ENCODE data around the gene ZDHHC3.
A peak's percentile ranks its signal among the peaks of the same experiment; 100 is the strongest.

The ZDHHC3 gene, protein sequence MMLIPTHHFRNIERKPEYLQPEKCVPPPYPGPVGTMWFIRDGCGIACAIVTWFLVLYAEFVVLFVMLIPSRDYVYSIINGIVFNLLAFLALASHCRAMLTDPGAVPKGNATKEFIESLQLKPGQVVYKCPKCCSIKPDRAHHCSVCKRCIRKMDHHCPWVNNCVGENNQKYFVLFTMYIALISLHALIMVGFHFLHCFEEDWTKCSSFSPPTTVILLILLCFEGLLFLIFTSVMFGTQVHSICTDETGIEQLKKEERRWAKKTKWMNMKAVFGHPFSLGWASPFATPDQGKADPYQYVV

DNA sequence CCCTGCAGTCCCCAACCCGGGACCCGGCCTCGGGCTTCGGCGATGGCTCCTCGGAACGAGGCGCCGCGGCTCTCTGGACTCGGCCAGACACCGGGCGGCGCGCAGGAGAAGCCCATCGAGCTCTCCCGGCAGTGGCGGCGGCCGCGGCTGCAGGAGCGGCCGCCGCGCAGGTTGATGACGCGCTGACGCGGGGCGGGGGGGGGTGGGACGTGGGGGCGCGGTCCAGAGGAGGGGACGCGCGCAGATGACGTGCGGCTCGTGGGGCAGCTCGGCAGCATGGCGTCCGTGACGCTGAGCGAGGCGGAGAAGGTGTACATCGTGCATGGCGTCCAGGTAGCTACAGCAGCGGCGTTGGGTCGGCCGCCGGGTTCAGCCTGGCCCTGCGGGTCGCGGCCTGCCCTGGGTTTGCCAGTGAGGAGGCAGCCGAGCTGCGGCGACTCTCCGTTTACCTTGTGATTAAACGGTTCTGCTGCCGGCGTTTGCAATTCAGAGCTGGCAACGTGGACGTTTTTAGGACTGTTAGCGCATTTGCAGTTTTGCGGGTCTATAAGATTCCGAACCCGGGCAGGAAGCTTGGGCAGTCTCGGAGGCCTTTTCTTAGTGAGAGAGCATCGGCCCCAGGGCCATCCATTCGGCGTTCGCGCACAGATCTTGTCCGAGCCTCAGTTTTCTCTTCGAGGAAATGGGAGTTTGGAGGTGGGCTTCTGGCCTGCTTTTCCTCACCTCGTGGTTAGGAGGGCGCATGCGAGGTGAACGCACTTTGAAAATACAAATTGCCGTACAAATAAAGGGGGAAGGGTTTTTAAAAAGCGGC is at the start of gene ZDHHC3, which contains the start of gene EXOSC7:
TSS of gene ZDHHC3 (minus strand) at position 173 of the 814 bp plus-strand sequence. CDS start 16,738 bp downstream, outside the sequence.
TSS of gene EXOSC7 (plus strand) at position 243 of the 814 bp plus-strand sequence. CDS start at position 277, 34 bp downstream.
- DNase-seq: peak; percentile 71

DNA sequence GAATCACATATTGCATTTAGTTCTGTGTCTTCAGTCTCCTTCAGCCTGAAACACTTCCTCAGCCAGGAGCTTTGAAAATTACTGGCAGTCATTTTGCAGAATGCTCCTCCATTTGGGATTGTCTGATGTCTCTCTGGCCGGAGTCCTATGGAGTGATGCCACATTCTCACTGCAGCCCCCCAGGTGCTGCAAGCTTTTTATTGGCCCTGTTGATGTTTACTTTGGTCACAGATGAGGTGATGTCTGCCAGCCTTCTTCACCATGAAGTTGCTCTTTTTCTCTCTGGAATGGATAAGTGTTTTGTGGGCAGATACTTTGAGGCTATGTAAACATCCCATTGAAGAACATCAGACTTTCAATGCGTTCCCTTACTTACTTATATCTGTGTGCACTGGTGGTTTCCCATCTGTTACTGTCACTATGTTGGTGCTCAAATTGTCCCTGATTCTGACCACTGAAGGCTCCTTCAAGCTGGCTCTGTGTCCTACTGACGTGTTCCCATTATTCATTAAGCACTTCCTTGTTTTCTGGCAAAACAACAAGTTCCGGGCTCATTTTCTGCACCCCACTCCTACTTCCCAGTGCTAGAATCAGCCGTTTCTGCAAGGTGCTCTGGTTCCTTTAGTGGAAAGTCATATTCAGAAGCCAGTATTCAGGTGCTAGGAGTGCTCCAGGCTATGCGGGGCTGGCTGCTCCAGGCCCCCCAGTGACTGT is 48.7 kb upstream of the ZDHHC3 start:
- no peak for DNase-seq

DNA sequence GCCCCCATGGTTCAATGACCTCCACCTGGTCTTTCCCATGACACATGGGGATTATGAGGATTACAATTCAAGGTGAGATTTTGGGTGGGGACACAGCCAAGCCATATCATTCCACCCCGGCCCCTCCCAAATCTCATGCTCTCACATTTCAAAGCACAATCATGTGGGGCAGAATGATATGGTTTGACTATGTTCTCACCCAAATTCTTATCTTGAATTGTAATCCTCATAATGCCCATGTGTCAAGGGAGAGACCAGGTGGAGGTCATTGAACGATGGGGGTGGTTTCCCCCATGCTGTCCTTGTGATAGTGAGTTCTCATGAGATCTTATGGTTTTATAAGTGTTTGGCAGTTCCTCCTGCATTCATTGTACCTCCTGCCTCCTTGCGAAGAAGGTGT is 47.7 kb upstream of the ZDHHC3 start:
- no peak for DNase-seq

DNA sequence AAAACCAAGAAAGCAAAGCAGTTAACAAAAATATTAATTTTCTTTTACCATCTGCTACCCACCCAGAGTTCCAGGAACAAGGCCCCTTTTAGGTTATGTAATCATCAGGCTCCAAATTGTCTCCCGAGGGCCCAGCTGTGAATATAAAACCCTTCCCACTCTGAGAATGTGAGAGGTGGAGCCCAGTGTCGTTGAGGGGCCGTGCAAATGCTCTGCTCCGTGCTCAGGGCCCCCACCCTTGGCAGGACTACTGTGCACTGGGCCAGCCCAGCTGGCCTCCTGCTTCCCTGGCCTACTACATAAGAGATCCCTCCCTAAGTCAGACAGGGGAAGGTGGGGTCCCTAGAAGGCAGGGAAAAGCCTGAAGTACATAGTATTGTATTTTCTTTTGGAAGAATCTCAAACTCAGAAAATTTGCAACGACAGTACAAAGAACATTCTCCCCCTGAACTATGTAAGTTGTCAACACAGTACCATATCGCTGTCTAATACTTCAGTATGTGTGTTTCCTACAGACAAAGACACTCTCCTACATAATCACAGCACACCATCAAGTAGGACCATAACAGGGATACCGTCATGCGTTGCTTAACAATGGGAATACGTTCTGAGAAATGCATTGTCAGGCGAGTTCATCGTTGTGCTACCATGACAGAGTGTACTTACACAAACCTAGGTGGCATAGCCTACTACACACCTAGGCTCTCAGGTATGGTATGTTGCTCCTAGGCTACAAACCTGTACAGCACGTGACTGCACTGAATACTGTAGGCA is 45.7 kb upstream of the ZDHHC3 start:
- DNase-seq: no peak

DNA sequence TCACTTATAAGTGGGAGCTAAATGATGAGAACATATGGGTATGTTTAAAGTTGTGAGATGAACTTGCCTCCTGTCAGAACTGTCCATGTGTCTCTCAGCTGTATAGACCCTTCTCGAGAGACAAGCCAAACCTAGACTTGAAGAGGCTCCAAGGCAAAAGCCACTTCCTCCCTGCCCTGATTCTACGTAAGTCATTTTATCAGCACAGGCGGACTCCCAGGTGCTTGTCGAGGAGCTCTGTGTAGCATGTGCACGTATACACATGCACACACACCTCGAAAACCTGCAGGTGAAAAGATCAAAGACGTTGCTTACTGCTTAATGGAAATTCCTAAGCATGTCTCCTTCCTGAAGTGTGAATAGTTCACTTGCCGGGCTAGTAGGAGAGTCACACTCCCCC is 44.6 kb upstream of the ZDHHC3 start:
- DNase-seq: no peak

DNA sequence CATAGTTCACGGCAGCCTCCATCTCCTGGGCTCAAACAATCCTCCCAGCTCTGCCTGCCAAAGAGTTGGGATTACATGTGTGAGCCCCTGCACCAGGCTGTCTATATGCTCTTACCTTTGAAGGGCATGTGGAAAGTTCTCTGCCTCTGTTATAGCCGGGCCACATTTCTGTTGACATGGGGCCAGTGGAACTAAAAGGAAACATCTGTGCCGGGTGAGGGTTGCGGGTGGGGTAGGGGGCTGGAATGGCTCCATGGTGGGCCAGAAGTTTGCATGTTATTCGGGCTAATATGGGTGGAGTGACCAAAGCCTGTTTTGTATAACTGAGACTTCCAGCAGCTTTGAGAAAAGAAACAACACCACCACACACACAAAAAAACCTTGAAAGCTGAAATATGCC is 41.8 kb upstream of the ZDHHC3 start:
- no peak for DNase-seq

DNA sequence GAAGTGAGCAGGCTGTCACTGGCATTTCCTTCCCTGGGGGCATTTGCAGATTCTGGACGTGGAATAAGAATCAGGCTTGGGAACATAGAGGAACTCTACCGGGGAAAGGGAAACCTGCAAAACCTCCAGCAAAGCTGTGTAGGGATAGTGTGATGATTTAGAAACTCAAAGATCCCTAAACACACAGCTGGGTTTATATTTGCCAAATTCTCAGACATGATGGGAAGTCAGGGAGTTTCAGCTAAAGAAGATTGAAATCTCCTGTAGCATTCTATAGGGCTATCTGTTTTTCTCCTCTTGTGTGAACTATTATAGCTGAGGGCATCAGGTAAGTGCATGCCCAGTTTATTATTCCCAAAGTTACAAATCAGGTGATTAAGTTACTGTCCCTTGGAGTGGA is 40.9 kb upstream of the ZDHHC3 start:
- no peak for DNase-seq

DNA sequence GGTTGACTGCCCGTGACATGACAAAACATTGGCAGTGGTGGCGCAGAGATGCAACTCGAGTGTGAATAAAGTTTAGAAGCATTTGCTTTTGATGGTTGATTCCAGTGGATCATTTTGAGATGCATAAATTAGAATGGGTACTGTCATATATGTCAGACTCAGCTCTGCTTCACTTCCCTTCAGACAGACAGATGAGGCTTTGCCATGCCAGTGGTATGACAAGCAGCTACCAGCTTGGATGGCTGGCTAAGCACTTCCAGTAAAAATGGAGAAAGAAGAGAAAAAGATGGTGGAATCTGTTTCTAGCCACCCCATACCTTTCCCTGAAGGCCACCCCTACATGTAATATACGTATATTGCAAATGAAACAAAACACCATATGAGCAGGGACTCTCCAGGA is 36.6 kb upstream of the ZDHHC3 start:
- no peak for DNase-seq

DNA sequence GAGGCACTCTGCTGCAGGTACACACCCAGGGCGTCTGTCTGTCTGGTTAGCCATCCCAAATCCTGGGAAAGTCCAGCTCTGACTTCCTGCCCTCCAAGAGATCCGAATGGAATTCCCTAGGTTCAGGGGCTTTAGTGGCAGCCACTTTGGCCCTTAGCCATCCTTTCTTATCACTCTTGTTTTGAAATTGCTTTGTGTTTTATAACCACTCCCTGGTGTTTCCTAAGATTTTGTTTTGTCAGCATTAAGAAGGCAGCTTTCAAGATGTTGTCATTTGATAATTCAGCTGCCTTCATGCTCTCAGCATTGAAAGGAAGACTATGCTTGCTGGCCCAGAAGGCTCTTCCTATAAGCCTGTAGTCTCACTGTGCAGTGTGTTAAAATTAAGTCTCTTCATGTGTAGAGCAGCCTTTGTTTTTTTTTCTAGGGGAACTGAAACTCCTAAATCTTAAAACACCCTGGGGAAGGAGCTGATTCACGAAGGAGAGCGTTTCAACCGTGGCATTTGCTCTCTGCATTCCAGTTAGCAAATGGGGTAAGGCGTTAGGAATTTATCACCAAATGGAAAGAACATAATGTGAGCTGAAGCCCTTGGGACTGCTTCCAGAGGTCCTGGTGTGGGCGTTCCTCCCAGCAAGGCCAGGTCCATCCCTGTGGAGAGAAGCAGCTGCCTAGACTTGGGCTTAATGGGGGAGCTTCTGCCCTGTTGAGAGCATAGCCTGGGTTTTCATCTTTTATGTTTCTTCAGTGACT is 36.0 kb upstream of the ZDHHC3 start:
- no peak for DNase-seq

DNA sequence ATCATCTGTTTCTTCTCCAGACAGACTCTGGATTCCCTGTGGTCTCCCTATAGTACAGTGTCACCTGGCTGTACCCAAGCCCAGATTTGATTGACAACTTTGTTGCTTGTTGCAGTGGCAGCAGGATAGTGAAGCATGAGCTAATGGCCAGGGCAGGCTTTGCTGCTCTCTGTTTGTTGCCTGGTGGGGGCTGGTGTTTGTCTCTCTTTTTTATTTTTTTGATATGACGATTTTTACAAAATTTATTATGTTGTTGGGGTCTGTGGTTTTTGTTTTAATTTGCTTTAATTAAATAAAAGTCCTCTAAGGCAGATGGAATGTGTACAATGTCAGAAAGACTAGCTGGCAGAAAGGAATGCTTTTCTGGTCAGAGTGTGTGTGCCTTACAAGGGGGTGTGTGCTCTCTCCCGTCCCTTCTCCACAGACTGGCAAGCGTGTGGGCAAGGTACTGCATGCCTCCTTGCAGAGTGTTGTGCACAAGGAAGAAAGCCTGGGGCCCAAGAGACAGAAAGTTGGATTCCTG is 34.9 kb upstream of the ZDHHC3 start:
- DNase-seq: no peak

DNA sequence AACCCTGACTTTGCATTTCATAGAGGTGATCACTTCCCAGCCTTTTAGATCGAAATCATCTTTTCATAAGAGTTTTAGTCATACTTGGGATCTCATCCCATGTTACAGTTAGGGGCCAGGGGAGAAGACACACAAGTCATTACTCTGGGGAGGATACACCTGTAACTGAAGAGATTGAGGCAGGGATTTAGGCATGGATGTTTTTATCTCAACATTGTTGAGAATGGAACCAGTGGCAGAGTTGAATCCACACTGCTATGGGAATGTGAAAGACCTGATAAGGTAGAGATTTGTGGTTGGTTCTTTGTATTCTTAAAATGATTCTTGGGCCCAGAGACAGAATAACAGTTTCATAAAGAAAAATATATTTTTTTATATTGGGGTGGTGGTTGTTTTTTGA is 33.9 kb upstream of the ZDHHC3 start:
- no peak for DNase-seq

DNA sequence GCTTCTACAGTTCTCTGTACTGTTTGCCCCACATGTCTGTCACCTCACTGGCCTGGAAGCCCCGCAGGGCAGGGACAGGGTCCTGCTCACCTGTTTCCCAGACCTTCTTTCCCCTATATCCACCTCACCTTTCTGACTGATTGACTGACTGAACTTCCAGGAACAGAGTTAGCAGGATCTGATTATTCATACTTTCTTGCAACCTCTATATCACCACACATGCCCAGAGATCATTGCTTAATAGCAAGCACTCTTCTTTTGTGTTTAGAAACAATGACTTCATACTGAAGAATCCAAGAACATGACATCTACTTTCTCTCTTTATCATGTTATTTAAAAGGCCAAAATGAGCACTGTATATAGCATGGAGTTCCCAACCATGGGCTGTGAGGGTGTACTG is 32.1 kb upstream of the ZDHHC3 start:
- DNase-seq: no peak

DNA sequence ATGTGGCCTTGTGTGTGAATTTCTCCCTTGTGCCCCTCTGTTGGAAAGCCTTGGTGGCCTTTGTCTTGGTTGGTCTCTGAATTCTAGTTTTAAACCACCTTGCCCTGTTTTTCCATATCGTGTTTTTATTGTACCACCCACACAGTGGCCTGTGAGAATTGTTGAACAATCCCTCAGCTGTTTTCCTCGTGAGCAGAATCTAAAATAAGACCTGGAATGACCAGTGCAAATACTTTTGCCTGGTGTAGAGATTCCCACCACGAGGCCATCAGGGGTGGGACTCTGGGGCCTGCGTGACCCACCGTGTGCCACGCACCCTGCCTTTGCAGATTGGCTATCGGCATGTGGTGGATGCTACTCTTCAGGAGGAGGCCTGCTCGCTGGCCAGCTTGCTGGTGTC is 31.1 kb upstream of the ZDHHC3 start:
- DNase-seq: no peak

DNA sequence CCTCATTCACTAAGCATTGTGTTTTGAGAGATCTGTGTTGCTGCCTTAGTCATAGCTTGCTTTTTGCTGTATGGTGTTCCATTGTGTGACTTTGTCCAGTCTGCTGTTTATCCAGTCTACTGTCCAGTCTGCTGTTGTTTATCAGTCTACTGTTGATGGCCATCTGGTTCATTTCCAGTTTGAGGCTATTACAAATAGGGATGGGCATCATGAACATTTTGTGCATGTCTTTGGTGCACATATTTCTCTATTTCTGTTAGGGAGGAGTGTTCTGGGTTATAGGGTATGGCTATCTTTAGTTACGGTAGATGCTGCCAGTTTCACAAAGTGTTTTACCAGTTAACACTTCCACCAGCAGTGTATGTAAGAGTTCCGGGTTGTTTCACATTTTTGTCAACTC is 27.9 kb upstream of the ZDHHC3 start:
- no peak for DNase-seq

DNA sequence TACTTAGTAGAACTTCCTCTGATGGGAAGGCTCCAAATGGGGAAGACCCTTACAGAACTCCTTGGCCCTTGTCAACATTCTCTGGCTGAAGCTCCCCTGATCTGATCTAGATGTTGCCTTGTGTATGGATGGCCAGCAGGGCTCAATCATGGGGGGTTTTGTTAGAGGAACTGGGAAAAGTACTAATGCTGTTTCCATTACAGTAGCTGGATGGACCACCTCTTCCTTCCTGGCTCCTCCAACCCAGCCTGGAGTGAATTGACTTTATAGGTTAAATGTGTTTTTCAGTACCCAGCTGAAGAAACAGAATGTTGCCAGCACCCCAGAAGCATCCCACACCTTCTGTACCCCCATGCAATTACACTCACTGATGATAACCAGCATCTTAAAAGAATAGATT is 27.4 kb upstream of the ZDHHC3 start:
- no peak for DNase-seq

DNA sequence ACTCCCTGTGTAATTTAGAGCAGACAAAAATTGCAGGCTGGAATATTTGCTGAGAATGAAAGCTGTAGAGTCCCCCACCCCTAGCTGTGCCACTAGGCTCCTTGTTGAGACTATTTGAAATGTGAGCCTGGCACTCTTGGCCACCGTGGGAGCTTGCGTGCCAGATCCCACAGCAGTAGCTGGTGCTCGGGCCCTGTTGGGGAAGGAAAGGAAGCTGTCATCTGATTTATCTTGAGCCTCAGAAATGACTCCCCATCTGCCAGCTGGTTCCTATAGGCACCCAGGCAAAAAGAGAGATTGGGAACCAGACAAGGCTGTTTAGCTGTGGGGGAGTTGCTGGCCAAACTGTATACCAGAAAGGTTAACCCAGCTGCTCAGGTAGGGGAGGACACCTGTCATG is 26.7 kb upstream of the ZDHHC3 start:
- DNase-seq: no peak

DNA sequence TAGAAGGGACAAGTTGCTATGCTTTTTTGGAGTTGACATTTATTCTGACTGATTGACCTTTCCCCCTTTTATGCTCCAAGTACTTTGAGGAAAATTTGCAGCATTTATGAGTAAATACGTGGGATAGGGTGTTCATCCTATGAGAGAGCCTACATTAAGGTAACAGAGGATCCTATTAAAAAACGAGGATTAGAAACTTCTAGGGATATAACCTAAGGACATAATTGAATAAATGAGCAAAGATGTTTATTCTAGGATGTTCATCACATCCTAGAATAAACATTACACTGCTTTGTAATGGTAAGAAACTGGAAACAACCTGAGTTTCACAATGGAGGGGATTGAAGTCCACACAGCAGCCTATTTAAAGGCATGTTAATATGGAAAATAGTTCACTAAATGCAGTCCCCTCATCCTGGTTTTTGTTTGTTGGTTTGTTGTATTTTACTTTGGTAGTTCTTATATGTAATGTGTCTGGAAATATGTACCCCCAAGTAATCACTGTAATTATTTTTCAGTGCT is 26.2 kb upstream of the ZDHHC3 start:
- DNase-seq: no peak

DNA sequence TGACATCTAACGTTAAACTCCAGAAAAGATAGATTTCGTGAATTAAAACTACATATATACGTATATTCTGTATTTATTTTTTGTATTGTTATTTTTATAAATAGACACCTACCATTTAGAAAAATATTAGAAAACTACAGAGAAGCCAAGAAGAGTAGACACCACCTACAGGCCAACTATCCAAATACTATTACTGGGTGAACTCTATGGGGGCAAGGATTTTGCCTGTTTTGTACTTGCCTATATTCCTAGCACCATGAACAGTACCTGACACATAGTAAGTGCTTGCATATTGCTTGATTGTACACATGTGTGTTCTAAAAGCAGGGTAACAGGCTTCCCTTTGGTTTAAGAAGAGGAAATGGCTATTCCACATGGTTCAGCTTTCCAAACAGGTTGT is 25.8 kb upstream of the ZDHHC3 start:
- no peak for DNase-seq

DNA sequence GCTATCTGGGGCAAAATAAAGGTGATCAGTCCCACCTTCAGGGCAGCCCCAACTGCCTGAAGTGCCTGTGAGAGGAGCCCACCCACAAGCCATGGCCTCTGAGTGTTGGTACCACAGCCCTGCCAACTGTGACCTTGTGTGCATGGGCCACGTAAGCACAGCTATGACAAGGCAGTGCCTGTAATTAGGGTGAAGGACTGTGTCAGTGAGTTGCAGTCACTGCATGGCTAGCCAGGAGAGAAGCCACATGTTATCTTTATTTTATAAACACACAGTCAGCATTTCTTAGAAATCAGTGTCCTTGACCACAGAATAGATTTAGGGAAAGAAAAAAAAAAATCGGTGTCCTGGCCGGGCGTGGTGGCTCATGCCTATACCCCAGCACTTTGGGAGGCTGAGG is 24.8 kb upstream of the ZDHHC3 start:
- no peak for DNase-seq

DNA sequence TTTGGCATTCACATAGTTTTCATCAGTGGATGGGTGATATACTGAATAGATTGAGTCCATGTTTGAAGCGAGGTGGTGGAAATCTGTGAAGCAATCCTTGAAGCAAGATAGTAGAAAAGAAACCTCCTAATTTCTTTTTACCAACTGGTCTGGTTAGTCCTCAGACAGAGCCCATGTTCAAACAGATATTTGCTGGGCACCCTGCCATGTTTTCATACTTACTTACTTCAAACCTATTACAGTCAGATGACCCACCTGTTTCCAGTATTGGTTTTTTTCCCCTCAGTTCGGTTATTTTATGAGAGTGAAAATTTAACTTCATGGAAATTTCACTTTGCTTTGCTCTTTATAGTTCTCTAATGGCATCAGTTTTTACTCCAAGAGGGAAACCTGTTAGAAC is 23.8 kb upstream of the ZDHHC3 start:
- no peak for DNase-seq

DNA sequence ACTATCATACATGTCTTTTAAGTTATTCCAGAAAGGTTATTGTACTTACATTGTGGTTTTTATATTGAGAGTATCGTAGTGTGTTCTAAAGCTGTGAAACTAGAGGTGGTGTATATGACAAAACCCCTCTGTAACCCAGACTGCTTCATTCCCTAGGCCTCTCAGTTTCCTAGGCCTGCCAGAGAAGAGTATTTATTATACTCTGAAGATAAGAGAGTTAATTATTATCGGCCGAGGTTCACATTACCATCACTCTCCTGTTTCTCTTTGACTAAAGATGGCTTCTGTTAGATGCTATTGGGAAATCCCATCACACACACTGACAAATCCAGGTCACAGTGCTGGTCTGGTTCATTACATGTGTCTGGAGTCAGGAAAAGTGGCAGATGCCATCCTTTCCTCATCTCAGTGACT is 20.6 kb upstream of the ZDHHC3 start:
- DNase-seq: no peak

Data from NCI-H2081 (cell line).